ENCODE results near the gene DYNLRB1. TPM values are rescaled to one million over a fixed set of nuclear protein-coding genes. Genes with fewer than 3 reads are reported as not detected.
A peak's percentile ranks its signal among the peaks of the same experiment; 100 is the strongest.

The DYNLRB1 gene
- total and polyA plus RNA-seq, 2 donors (not counting 3 experiments of a cell fraction or from before 2014, with no cell fraction given) = 142 to 245 TPM

DNA sequence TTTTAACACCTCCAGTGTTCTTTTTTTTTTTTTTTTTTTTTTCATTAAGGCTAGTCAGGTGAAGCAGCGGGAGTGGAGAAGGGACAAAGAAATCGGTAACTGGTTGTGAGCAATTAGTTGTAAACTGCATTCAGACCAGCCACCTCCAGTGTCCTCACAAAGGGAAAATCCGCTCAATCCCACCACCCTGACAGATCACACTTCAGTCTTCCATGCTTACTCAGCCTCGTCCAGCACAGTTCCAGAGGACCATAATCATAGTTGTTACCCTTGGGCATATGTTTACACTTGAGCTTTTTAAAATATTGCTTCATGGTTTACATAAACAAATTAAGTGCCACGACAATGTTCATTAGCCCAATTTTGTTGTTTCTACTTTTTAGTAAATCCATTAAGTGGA is 10.2 kb downstream of the DYNLRB1 start:
- Histone ChIP-seq H3K4me2 (ENCODE audit: insufficient read depth, low read length) (peak overlapping the region; percentile 29), H3K36me3 (ENCODE audit: control insufficient read depth in 2 of 2, extremely low read depth in 1 of 2, insufficient read depth in 2 of 2, low read length in 2 of 2) (peaks cover 7 to 23% of the 10 kb centered on the region in 2 experiments), H3K27ac (ENCODE audit: insufficient read depth, low read depth, low read length) (peak overlapping the region; percentile 78), H3K27me3 (ENCODE audit: control insufficient read depth in 2 of 2, insufficient read depth in 2 of 2, low read length in 2 of 2) (no peaks in the 10 kb centered on the region), H3K4me3 (replicated peaks in 1 of 3; ENCODE audit: insufficient read depth in 1 of 3, low read depth in 1 of 3, low read length in 3 of 3) (no peak overlapping the region), H4K20me1 (replicated peaks; ENCODE audit: control insufficient read depth, extremely low read depth, insufficient read depth, low read length) (no peaks in the 10 kb centered on the region), H2AFZ (ENCODE audit: low read depth, low read length) (no peak overlapping the region), H3K4me1 (ENCODE audit: control insufficient read depth, extremely low read depth, insufficient read depth, low read length) (peaks cover 21% of the 10 kb centered on the region), H3K9ac (replicated peaks; ENCODE audit: extremely low read depth, insufficient read depth, low read length) (peak overlapping the region; percentile 20), H3K9me1 (replicated peaks; ENCODE audit: control insufficient read depth, extremely low read depth, insufficient read depth, low read length) (no peaks in the 10 kb centered on the region), H3K79me2 (ENCODE audit: control insufficient read depth, insufficient read depth, low read length) (peaks cover 39% of the 10 kb centered on the region), H3K9me3 (replicated peaks; ENCODE audit: control insufficient read depth, insufficient read depth, low read length) (no peaks in the 10 kb centered on the region)
- FAIRE-seq = no peak
- DNase-seq (ENCODE audit: low read depth, low spot score) = no peak
- ChIA-PET CTCF (interaction anchor here (1.4 to 5.8 kb wide), 3 partner anchors 10 to 214 kb away, joined by 4 to 107 read pairs (median 4); partner anchors contain the start of gene DYNLRB1), POLR2A (interaction anchor here (1.2 kb wide), 1 partner anchor 10 kb away, joined by 7 read pairs; the partner anchor contains the start of gene DYNLRB1)
- intact Hi-C loops (cut with micrococcal nuclease) = loop anchor here (1.0 to 5.0 kb wide), 2 partner anchors 10 to 334 kb away; partner anchors contain the start of gene DYNLRB1
- BruUV-seq (replicated peaks) = no TSS peak
- dilution Hi-C loops (cut with MboI; ENCODE audit: extremely low pct_ligation_motif_present, low sequenced_read_pairs) = no loop called here
- TF ChIP-seq JUN (IDR thresholded peaks at IDR 0.05; ENCODE audit: borderline replicate concordance, insufficient read depth, insufficient read length, low read depth) = no peak
- TF ChIP-seq, protein P1, sequence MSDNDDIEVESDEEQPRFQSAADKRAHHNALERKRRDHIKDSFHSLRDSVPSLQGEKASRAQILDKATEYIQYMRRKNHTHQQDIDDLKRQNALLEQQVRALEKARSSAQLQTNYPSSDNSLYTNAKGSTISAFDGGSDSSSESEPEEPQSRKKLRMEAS (IDR thresholded peaks at IDR 0.05; ENCODE audit: insufficient read depth, insufficient read length) = no peak
- TF ChIP-seq, protein P2, sequence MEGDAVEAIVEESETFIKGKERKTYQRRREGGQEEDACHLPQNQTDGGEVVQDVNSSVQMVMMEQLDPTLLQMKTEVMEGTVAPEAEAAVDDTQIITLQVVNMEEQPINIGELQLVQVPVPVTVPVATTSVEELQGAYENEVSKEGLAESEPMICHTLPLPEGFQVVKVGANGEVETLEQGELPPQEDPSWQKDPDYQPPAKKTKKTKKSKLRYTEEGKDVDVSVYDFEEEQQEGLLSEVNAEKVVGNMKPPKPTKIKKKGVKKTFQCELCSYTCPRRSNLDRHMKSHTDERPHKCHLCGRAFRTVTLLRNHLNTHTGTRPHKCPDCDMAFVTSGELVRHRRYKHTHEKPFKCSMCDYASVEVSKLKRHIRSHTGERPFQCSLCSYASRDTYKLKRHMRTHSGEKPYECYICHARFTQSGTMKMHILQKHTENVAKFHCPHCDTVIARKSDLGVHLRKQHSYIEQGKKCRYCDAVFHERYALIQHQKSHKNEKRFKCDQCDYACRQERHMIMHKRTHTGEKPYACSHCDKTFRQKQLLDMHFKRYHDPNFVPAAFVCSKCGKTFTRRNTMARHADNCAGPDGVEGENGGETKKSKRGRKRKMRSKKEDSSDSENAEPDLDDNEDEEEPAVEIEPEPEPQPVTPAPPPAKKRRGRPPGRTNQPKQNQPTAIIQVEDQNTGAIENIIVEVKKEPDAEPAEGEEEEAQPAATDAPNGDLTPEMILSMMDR (IDR thresholded peaks at IDR 0.05; ENCODE audit: extremely low read depth in 1 of 2, insufficient read depth in 1 of 2, low read depth in 1 of 2, low read length in 2 of 2) = no peak

DNA sequence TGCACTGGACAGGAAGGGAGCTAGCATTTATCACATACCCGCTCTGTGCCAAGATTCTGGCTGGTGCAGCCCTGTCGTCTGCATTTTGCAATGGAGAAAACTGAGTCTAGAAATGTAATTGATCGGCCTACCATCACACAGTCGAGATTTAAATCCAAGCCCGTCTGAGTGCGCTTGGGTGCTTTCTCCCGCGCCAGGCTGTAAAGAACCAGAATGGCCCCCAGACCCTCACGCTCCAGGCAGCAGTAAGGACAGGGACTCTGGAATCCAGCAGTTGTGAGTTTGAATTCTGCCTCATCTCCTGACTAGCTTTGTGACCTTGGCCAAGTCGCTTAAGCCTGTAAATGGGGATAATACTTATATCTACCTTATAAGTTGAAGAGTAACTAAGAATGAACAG is 10.8 kb downstream of the DYNLRB1 start:
- Histone ChIP-seq H3K9me3 (replicated peaks; ENCODE audit: control insufficient read depth, insufficient read depth, low read length) (no peaks in the 10 kb centered on the region), H3K27ac (ENCODE audit: insufficient read depth, low read depth, low read length) (no peak overlapping the region), H2AFZ (ENCODE audit: low read depth, low read length) (no peak overlapping the region), H3K27me3 (ENCODE audit: control insufficient read depth in 2 of 2, insufficient read depth in 2 of 2, low read length in 2 of 2) (no peaks in the 10 kb centered on the region), H3K4me3 (replicated peaks in 1 of 3; ENCODE audit: insufficient read depth in 1 of 3, low read depth in 1 of 3, low read length in 3 of 3) (no peak overlapping the region), H3K9ac (replicated peaks; ENCODE audit: extremely low read depth, insufficient read depth, low read length) (no peak overlapping the region), H3K4me2 (ENCODE audit: insufficient read depth, low read length) (no peak overlapping the region), H3K36me3 (ENCODE audit: control insufficient read depth in 2 of 2, extremely low read depth in 1 of 2, insufficient read depth in 2 of 2, low read length in 2 of 2) (peaks cover 7 to 27% of the 10 kb centered on the region in 2 experiments), H3K9me1 (replicated peaks; ENCODE audit: control insufficient read depth, extremely low read depth, insufficient read depth, low read length) (no peaks in the 10 kb centered on the region), H3K4me1 (ENCODE audit: control insufficient read depth, extremely low read depth, insufficient read depth, low read length) (peaks cover 21% of the 10 kb centered on the region), H3K79me2 (ENCODE audit: control insufficient read depth, insufficient read depth, low read length) (peaks cover 34% of the 10 kb centered on the region), H4K20me1 (replicated peaks; ENCODE audit: control insufficient read depth, extremely low read depth, insufficient read depth, low read length) (no peaks in the 10 kb centered on the region)
- ChIA-PET CTCF (interaction anchor here (5.8 kb wide), 1 partner anchor 214 kb away, joined by 107 read pairs; no protein-coding TSS in a partner anchor), POLR2A (no interaction called here)
- FAIRE-seq = no peak
- TF ChIP-seq, protein P2 (IDR thresholded peaks at IDR 0.05; ENCODE audit: extremely low read depth in 1 of 2, insufficient read depth in 1 of 2, low read depth in 1 of 2, low read length in 2 of 2) = no peak
- no peak for TF ChIP-seq POLR2A (IDR thresholded peaks at IDR 0.05; ENCODE audit: low read depth, low read length)
- intact Hi-C loops (cut with micrococcal nuclease) (loop anchor here (5.0 kb wide), 1 partner anchor 335 kb away; no protein-coding TSS in a partner anchor), dilution Hi-C loops (cut with MboI; ENCODE audit: extremely low pct_ligation_motif_present, low sequenced_read_pairs) (no loop called here)
- BruUV-seq (replicated peaks) = TSS peak; percentile 7
- no peak for DNase-seq (ENCODE audit: low read depth, low spot score)
